ENCODE measurements around the gene VIPR2.

Gene VIPR2

DNA sequence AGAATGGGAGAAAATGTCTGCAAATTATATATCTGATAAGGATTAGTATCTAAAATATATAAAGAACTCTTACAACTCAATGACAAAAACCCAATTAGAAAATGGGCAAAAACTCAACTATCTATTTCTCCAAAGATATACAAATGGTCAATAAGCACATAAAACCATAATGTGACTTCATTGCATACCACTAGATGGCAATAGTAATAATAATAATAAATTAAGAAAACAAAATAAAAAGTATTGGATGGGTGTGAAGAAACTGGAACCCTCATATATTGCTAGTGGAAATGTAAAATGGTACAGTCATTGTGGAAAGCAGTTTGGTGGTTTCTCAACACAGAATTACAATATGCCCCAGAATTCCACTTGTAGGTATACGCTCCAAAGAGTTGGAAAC, 98.8 kb downstream of the VIPR2 start:
- no peak for DNase-seq (ENCODE audit: low read depth, low spot score)

- DNase-seq (ENCODE audit: low read depth, low spot score) = no peak
Observed at GRCh38 chr7:159042581-159043101, 102.0 kb downstream of the VIPR2 start.

DNA sequence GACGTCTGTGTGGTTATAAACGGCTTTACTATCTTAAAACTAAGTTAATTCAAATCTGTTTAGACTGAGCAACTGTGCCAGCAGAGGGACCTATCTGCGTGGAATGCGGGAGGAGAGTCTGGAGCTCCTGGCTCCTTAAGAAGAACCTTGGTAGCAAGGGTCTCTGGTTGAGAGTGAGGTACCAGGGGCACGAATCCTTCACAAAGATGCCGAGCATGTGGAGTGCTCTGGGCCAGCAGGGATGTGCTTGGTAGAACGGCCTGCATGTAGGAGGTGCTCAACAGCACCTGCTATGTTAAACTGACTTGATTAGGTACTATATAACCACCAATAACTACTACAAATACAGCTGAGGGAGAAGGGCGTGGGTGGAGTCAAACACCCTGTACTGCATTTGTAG, 102.6 kb downstream of the VIPR2 start:
- DNase-seq (ENCODE audit: low read depth, low spot score) = no peak

DNA sequence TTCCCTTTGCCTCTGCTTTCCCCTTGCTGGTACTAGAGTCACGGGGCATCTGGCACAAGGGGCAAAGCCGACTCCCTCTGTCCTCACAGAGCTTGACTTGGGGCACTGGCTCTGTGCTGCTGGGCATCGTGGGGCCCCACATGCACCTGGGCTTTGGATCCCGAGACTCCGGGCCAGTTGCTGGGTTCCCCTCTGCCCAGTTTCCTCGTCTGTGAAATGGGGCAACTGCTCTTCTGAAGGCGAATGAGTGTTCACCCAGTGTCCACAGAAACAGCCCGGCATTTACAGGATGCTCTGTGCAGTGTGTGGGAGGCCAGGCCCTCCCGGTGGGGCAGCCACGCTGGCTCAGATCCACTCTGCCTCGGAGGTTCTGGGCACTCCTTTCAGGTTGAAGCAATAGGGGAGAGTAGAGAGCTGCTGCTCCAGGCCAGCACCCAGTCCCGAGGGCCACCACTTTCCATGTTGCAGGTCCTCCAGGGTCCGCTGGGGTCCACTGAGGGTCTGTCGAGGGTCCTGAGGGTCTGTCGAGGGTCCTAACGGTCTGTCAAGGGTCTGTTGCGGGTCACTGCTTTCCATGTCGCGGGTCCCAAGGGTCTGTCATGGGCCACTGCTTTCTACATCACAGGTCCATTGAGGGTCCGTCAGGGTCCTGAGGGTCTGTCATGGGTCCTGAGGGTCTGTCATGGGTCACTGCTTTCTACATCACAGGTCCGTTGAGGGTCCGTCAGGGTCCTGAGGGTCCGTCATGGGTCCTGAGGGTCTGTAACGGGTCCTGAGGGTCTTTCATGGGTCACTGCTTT, 103.6 kb downstream of the VIPR2 start:
- DNase-seq (ENCODE audit: low read depth, low spot score) = no peak

DNA sequence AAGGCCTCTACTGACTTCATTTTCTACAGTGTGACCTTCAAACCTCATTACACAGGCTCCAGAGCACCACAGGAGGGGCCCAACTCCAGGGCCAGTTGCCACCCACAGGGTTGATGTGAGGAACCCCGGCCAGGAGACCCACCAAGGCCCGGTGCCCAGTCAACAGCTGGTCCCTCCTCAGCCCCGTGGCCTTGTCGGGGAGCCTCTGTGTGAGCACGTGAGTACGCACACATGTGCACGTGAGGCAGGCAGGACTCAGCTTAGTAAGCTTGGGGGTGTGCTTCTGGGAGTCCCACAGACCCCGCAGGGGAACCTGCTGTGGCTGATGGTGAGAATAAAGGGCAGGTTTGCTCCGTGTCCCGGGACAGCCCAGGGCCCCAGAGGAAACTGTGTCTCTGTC, 104.5 kb downstream of the VIPR2 start:
- DNase-seq (ENCODE audit: low read depth, low spot score) = no peak

GRCh38 chr7:159039716-159040115, 105.0 kb downstream of the VIPR2 start:
- no peak for DNase-seq (ENCODE audit: low read depth, low spot score)

GRCh38 chr7:159038066-159038465, 106.6 kb downstream of the VIPR2 start:
- DNase-seq (ENCODE audit: low read depth, low spot score) = no peak

DNA sequence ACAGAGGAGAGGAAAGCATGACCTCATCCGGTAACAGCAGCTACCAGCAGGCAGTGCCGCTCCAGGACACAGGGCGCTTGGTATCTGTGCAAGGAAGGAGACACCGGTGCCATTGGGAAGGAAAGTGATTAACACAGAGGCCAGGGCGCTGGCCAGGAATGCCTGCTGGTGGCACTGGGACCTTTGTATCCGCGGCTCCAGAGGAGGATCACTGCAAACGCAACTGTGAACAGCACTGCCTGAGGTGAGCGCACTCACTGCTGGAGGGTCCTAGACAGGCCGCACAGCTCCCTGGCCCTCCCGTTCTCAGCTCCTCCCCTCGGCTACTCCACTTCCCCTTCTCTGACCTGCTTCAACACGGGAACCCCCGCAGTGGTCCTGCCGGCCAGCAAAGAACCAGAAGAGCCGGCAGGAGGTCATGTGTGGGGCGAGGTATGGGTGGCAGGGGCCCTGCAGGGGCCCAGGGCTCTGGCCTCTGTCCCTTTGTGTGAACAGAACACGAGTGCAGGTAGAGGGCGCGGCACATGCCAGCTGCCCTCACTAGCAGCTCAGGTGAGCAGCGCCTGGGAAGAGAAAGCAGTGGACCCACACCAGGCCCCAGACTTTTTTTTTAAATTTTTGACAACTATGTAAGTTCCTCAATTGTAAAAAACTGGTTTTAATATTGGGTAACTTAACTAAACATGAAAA, 107.6 kb downstream of the VIPR2 start:
- no peak for DNase-seq (ENCODE audit: low read depth, low spot score)

- no peak for DNase-seq (ENCODE audit: low read depth, low spot score)
Observed at GRCh38 chr7:159035571-159036073, 109.0 kb downstream of the VIPR2 start.

DNA sequence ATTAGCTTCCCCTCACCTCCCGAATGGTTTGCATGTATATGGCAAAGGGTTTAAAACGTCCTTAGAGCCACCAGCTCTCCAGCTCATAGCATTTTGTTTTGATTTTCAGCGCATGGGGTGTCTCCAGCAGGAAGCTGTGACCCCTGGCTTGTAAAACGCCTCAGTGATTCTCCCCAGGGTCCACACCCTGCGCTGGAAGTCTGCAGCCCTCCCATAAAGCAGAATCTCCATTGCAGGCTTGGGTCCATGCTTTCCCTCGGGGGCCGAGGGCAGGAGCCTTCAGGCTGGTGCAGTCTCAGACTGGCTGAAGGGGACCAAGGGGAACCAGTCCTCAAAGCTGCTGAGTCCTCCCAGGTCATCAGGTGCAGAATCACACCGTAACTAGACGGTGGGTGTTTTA, 109.7 kb downstream of the VIPR2 start:
- no peak for DNase-seq (ENCODE audit: low read depth, low spot score)

- DNase-seq (ENCODE audit: low read depth, low spot score) = no peak
Observed at GRCh38 chr7:159034394-159034793, 110.3 kb downstream of the VIPR2 start.

DNA sequence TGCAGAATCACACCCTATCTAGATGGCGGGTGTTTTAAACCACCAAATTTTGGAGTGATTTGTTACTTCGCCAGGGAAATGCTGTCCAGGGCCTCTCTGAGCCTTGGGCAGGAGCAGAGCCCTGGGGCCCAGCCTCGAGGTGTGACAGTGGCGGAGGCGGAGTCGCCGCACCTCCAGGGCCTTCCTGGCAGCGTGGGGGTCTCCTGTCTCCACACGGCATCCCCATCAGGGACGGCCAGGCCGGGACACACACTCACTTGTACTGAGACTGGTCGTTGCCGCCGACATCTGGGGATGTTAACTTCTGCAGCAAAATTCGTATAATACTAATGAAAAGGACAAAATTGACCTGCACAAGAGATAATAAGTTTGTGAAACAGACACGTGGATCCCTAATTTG, 110.7 kb downstream of the VIPR2 start:
- no peak for DNase-seq (ENCODE audit: low read depth, low spot score)

GRCh38 chr7:159033473-159033825, 111.2 kb downstream of the VIPR2 start:
- no peak for DNase-seq (ENCODE audit: low read depth, low spot score)

- no peak for DNase-seq (ENCODE audit: low read depth, low spot score)
Observed at GRCh38 chr7:159032753-159033472, 111.8 kb downstream of the VIPR2 start.

DNA sequence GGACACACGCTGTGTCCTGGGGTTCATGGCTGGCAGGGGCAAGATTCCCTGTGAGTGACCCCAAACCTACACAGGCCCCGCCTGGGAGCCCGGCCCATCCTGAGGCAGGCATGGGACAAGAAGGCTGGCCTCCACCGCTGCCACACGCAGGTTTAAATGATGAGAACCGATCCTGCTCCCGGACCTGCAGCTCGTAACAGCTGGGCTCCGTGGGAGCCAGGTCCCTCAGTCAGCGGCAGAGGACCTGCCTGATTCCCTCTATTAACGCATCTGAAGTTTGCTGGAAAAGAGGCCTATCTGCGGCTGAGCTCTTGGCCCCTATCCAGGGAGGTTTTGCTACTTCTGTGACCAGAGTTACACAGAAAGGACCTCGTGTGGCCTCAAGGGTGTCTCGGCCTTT, 112.3 kb downstream of the VIPR2 start:
- no peak for DNase-seq (ENCODE audit: low read depth, low spot score)

GRCh38 chr7:159031750-159032149, 112.9 kb downstream of the VIPR2 start:
- no peak for DNase-seq (ENCODE audit: low read depth, low spot score)

GRCh38 chr7:159031135-159031701, 113.4 kb downstream of the VIPR2 start:
- DNase-seq (ENCODE audit: low read depth, low spot score) = no peak

DNA sequence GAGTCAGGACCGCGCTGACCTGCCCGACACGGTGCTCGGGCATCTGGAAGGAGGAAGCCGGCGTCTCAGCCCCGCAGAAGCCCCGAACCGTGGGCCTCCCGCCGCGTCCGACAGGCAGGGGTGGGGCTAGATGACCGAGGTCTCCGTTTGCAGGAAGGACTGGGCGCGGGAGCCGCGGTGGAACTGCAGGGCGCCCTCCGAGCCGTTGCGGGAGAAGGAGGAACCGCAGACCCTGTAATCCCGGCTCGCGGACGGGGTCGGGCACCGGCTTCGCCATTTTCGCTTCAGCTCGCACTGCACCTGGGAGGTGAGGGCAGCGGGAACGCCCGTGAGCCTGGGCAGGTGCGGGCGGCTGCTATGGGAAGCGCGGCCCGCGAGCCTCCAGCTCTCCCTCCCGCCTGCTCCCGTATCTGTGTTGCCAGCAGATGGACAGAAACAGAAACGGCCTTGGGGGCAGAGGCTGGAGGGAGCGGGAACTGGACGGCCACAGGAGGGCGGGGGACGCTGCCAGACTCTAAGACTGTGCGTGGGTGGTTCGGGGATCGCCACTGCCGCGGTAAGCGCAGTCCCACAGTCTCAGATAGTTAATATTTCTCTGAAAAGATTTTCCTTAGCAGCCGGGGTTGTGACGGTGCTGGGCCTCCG, 114.1 kb downstream of the VIPR2 start:
- DNase-seq (ENCODE audit: low read depth, low spot score) = peak; percentile 50

- no peak for DNase-seq (ENCODE audit: low read depth, low spot score)
Observed at GRCh38 chr7:159028508-159029401, 115.9 kb downstream of the VIPR2 start.

DNA sequence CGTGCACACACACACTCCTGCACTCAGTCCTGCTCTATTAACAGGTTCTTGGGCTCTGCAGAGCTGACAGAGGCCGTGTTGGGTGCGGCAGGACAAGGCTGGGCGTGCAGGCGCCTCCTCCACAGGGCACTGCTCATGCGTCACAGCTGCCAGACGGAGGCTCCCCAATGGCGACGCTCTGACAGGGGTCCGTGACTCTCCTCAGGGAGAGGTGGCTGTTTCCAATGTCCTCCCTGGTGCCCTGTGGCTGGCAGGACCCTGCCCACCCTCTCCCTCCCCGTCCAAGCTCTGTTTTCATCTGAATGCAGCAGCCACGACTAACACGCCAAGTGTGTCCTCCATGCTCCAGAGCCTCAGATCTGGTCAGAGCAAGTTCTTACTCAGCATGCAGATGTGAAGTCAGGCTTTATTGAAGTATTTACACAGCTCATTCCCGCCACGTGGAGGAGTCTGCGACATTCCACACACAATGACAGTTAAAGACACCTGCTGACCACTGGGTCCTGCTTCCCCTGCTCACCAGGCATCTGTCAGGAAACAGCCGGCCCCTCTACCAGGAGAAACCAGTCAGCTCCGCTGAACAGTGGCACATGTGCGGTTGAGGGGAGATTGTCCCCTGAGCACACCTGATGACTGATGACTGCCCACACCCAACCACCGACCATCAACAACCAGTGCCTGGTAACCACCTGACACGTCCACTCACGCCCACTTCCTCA, 116.7 kb downstream of the VIPR2 start:
- DNase-seq (ENCODE audit: low read depth, low spot score) = no peak
